Naive thymus-derived CD4-positive, alpha-beta T cell (primary cell): ENCODE measurements around the gene MAST1. TPM values are rescaled to one million over a fixed set of nuclear protein-coding genes. Genes with fewer than 3 reads are reported as not detected.
"Not testable (repeated sequence)": the region's sequence is repeated elsewhere in the genome, so short reads cannot be mapped to it uniquely, and the experiment has no call there.

ENCODE experiments used
- ATAC-seq: fragments of 150-1000 bp; cut with Tn5 transposase; 2 replicates; pipeline ENCODE4 v1.10.0; 2021; ENCODE audit warnings: mild to moderate bottlenecking, moderate library complexity
- CTCF ChIA-PET: fragments of 350-600 bp; sonication (Branson Sonifier 250); formaldehyde crosslinking; loops from one replicate; lab custom pipeline; 2021; ENCODE audit warnings: antibody characterized with exemption; lab: Charles Lee
- POLR2A ChIA-PET: fragments of 350-600 bp; sonication (Branson Sonifier 250); formaldehyde crosslinking; loops from one replicate; lab custom pipeline; 2021; ENCODE audit warnings: antibody characterized with exemption, inconsistent platforms; lab: Charles Lee
- DNase-seq, 9 donors: peaks; one replicate each; pipeline versions ENCODE4 v3.0.0 to v3.0.0-alpha.2; 2020 to 2022; ENCODE audit warnings: mixed read lengths in 1 of 9
- H3K27ac ChIP-seq: one replicate; pipeline ENCODE4 v1.7.0; 2013; ENCODE audit warnings: mild to moderate bottlenecking, low read depth, low read length, moderate library complexity
- H3K27me3 ChIP-seq, 2 donors: one replicate each; pipeline ENCODE4 v1.7.0; 2013; ENCODE audit warnings: low read length in 2 of 2, mild to moderate bottlenecking in 2 of 2, moderate library complexity in 2 of 2; ENCODE audit not compliant: control insufficient read depth in 2 of 2, insufficient read depth in 2 of 2
- H3K36me3 ChIP-seq, 3 experiments: 1 replicate in 2 of 3; 2 replicates in 1 of 3; pipeline ENCODE4 v1.7.0; 2013; ENCODE audit warnings: low read length in 3 of 3, mild to moderate bottlenecking in 3 of 3, moderate library complexity in 1 of 3; ENCODE audit not compliant: insufficient read depth in 3 of 3, control insufficient read depth in 2 of 3
- H3K4me1 ChIP-seq, 2 donors: one replicate each; pipeline ENCODE4 v1.7.0; 2013; ENCODE audit warnings: low read length in 2 of 2, mild to moderate bottlenecking in 2 of 2, moderate library complexity in 1 of 2; ENCODE audit not compliant: control insufficient read depth in 2 of 2, insufficient read depth in 2 of 2
- H3K4me3 ChIP-seq: 2 replicates; pipeline ENCODE4 v1.7.0; 2013; ENCODE audit warnings: mild to moderate bottlenecking, low read length
- H3K9me3 ChIP-seq, 3 experiments: 1 replicate in 2 of 3; 2 replicates in 1 of 3; pipeline ENCODE4 v1.7.0; 2013; ENCODE audit warnings: low read length in 3 of 3; ENCODE audit not compliant: control insufficient read depth in 2 of 3
- H3K27ac Mint-ChIP-seq, 9 donors: one replicate each; pipeline ENCODE4 v1.8.0; 2020 to 2022; ENCODE audit warnings: mixed read lengths in 9 of 9, mild to moderate bottlenecking in 8 of 9, moderate library complexity in 5 of 9, inconsistent platforms in 2 of 9
- H3K27me3 Mint-ChIP-seq, 5 donors: one replicate each; pipeline ENCODE4 v1.8.0; 2021 to 2022; ENCODE audit warnings: mixed read lengths in 5 of 5, mild to moderate bottlenecking in 1 of 5
- H3K36me3 Mint-ChIP-seq, 5 donors: one replicate each; pipeline ENCODE4 v1.8.0; 2020 to 2022; ENCODE audit warnings: mixed read lengths in 5 of 5, mild to moderate bottlenecking in 3 of 5, inconsistent platforms in 1 of 5
- H3K4me1 Mint-ChIP-seq, 7 donors: one replicate each; pipeline ENCODE4 v1.8.0; 2020 to 2022; ENCODE audit warnings: mixed read lengths in 7 of 7, mild to moderate bottlenecking in 3 of 7, inconsistent platforms in 1 of 7
- H3K4me3 Mint-ChIP-seq, 10 donors: one replicate each; pipeline ENCODE4 v1.8.0; 2020 to 2022; ENCODE audit warnings: mild to moderate bottlenecking in 10 of 10, mixed read lengths in 10 of 10, moderate library complexity in 6 of 10, inconsistent platforms in 2 of 10
- H3K9me3 Mint-ChIP-seq, 11 donors: one replicate each; pipeline ENCODE4 v1.8.0; 2020 to 2022; ENCODE audit warnings: mixed read lengths in 11 of 11, mild to moderate bottlenecking in 4 of 11, inconsistent platforms in 1 of 11, moderate library complexity in 1 of 11
- intact Hi-C, 2 donors: fragments of 100-400 bp; cut with micrococcal nuclease; formaldehyde crosslinking; loops; one replicate each; pipeline ENCODE4 v1.15.1; 2023
- polyA plus RNA-seq, 2 donors: library from polyadenylated mRNA; unstranded; fragments of 300-500 nt; fragmentation: Illumina TruSeq; gene quantifications; one replicate each; pipeline ENCODE4 v1.2.3, GENCODE V29; 2021
- total RNA-seq, 6 experiments: library from RNA in 5 of 6; stranded (reverse) in 5 of 6; gene quantifications; 1 replicate in 5 of 6; 2 replicates in 1 of 6; pipeline ENCODE4 v1.2.3 and lab custom pipeline; 2021 to 2026

The MAST1 gene
- total and polyA plus RNA-seq, 7 experiments from 2014 or later = 0.51 to 3.5 (median 0.77) TPM; not detected in 1

DNA sequence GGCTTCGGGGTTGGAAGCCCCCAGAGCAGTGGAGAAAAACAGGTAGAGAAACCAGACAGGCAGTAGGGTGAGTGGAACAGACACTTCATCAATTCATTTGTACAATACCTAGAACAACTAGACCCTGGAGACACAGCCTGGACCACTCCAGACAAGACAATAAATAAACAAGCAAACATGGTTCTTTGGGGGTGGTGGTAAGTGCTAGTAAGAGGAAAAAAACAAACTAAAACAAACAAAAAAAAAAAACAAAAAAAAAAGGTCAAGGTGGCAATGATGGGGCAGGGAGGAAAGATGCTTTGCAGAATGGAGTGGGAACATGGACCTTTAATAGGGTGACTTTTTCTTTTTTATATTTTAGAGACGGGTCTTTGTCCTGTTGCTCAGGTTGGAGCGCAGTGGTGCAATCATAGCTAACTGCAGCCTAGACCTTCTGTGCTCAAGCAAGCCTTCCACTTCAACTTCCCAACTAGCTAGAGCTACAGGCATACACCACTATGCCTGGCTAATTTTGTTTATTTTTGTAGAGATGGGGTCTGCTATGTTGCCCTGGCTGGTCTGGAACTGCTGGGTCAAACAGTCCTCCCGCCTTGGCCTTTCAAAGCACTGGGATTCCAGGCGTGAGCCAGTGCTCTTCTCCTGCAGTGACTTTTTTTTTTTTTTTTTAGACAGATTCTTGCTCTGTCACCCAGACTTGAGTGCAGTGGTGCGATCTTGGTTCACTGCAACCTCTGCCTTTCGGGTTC lies 43.9 kb upstream of the MAST1 start:
- peaks cover 0 to 28% (median 0%) of the 10 kb centered on the region in 3 experiments for H3K36me3 ChIP-seq
- H3K27me3 ChIP-seq = no peaks in the 10 kb centered on the region
- Mint-ChIP-seq H3K9me3 (peaks cover 0 to 26% (median 0%) of the 10 kb centered on the region in 11 donors), H3K4me3 (peak overlapping the region; percentile 74 to 95 (median 86)), H3K27ac (peak overlapping the region; percentile 93 to 100 (median 97)), H3K27me3 (peaks cover 0 to 2% (median 0%) of the 10 kb centered on the region in 5 donors), H3K4me1 (peaks cover 25 to 38% (median 32%) of the 10 kb centered on the region in 7 donors), H3K36me3 (peaks cover 0 to 9% (median 0%) of the 10 kb centered on the region in 5 donors)
- peak in 3 of 9 donors; percentile 39 to 43 (median 40) for DNase-seq
- ChIA-PET POLR2A (interaction anchor here (0.6 to 8.4 kb wide), 10 partner anchors 9 to 1730 kb away, joined by 3 to 621 read pairs (median 7); partner anchors contain the start of genes HOOK2, PRDX2, RNASEH2A and THSD8), CTCF (interaction anchor here (2.0 to 9.8 kb wide), 5 partner anchors 18 to 53 kb away, joined by 7 to 169 read pairs (median 41); partner anchors contain the start of gene HOOK2)
- no peaks in the 10 kb centered on the region for H3K9me3 ChIP-seq
- intact Hi-C loops = loop anchor here (5.0 kb wide), 8 partner anchors 143 to 1702 kb away; partner anchors contain the start of genes CALR (in 2 of the 2), IER2 (in 1 of the 2), STX10 (in 1 of the 2) and SWSAP1 (in 1 of the 2)
- H3K4me3 ChIP-seq = peak overlapping the region; percentile 98
- no peak for ATAC-seq
- peaks cover 21 to 30% of the 10 kb centered on the region in 2 donors for H3K4me1 ChIP-seq
- peak overlapping the region; percentile 99 for H3K27ac ChIP-seq

- Histone ChIP-seq H3K27me3 (no peaks in the 10 kb centered on the region), H3K27ac (peak overlapping the region; percentile 99), H3K36me3 (peaks cover 0 to 34% (median 3%) of the 10 kb centered on the region in 3 experiments), H3K9me3 (no peaks in the 10 kb centered on the region), H3K4me3 (no peak overlapping the region), H3K4me1 (peaks cover 21 to 29% of the 10 kb centered on the region in 2 donors)
- H3K4me1 Mint-ChIP-seq = peaks cover 25 to 42% (median 36%) of the 10 kb centered on the region in 7 donors
- ATAC-seq (no peak), DNase-seq (no peak)
- peak overlapping the region in 8 of 10 donors; percentile 74 to 95 (median 88) for H3K4me3 Mint-ChIP-seq
- H3K27ac Mint-ChIP-seq = peak overlapping the region; percentile 93 to 100 (median 97)
- H3K9me3 Mint-ChIP-seq = peaks cover 0 to 26% (median 0%) of the 10 kb centered on the region in 11 donors
- H3K27me3 Mint-ChIP-seq = peaks cover 0 to 2% (median 0%) of the 10 kb centered on the region in 5 donors
- intact Hi-C loops = loop anchor here (5.0 kb wide), 8 partner anchors 142 to 1703 kb away; partner anchors contain the start of genes CALR (in 2 of the 2), IER2 (in 1 of the 2), STX10 (in 1 of the 2) and SWSAP1 (in 1 of the 2)
- H3K36me3 Mint-ChIP-seq = peaks cover 0 to 9% (median 0%) of the 10 kb centered on the region in 5 donors
- CTCF ChIA-PET = interaction anchor here (0.9 to 9.8 kb wide), 8 partner anchors 11 to 171 kb away, joined by 3 to 169 read pairs (median 8); partner anchors contain the start of gene HOOK2
- POLR2A ChIA-PET = interaction anchor here (0.6 to 8.4 kb wide), 11 partner anchors 9 to 1729 kb away, joined by 3 to 621 read pairs (median 5); partner anchors contain the start of genes GET3, HOOK2, RNASEH2A and TNPO2
These were observed 43.3 kb upstream of the MAST1 start for GRCh38 chr19:12794971-12795381.

GRCh38 chr19:12796146-12797071 lies 41.9 kb upstream of the MAST1 start:
- Histone ChIP-seq H3K36me3 (peaks cover 0 to 43% (median 5%) of the 10 kb centered on the region in 3 experiments), H3K9me3 (no peaks in the 10 kb centered on the region), H3K27ac (peak overlapping the region; percentile 56), H3K27me3 (no peaks in the 10 kb centered on the region), H3K4me1 (peaks cover 21 to 30% of the 10 kb centered on the region in 2 donors), H3K4me3 (peak overlapping the region; percentile 44)
- intact Hi-C loops = loop anchor here (1.0 to 2.0 kb wide), 8 partner anchors 19 to 120 kb away; partner anchors contain the start of gene TNPO2 (in 1 of the 2)
- Mint-ChIP-seq H3K36me3 (peaks cover 0 to 15% (median 0%) of the 10 kb centered on the region in 5 donors), H3K4me3 (peak overlapping the region; percentile 55 to 87 (median 80)), H3K27ac (peak overlapping the region; percentile 87 to 100 (median 91)), H3K27me3 (peaks cover 0 to 2% (median 0%) of the 10 kb centered on the region in 5 donors), H3K9me3 (peaks cover 0 to 19% (median 0%) of the 10 kb centered on the region in 11 donors), H3K4me1 (peaks cover 19 to 42% (median 37%) of the 10 kb centered on the region in 7 donors)
- peak; percentile 68 to 86 (median 79) for DNase-seq
- CTCF ChIA-PET = interaction anchor here (0.6 to 9.8 kb wide), 16 partner anchors 10 to 169 kb away, joined by 3 to 169 read pairs (median 7); partner anchors contain the start of gene HOOK2
- POLR2A ChIA-PET = interaction anchor here (0.6 to 8.4 kb wide), 15 partner anchors 10 to 182 kb away, joined by 3 to 621 read pairs (median 3); partner anchors contain the start of genes GET3, HOOK2, RNASEH2A and TNPO2
- ATAC-seq = peak; percentile 14

GRCh38 chr19:12797141-12797587 lies 41.2 kb upstream of the MAST1 start:
- ChIA-PET CTCF (interaction anchor here (0.6 to 9.8 kb wide), 11 partner anchors 8 to 109 kb away, joined by 3 to 169 read pairs (median 3); partner anchors contain the start of genes HOOK2 and TNPO2), POLR2A (interaction anchor here (0.6 to 8.4 kb wide), 6 partner anchors 11 to 64 kb away, joined by 3 to 621 read pairs (median 4); partner anchors contain the start of gene HOOK2)
- Histone ChIP-seq H3K4me3 (no peak overlapping the region), H3K4me1 (peaks cover 21 to 31% of the 10 kb centered on the region in 2 donors), H3K36me3 (peaks cover 0 to 39% (median 5%) of the 10 kb centered on the region in 3 experiments), H3K9me3 (no peaks in the 10 kb centered on the region), H3K27ac (no peak overlapping the region), H3K27me3 (no peaks in the 10 kb centered on the region)
- DNase-seq (no peak), ATAC-seq (no peak)
- H3K27me3 Mint-ChIP-seq = peaks cover 0 to 2% (median 0%) of the 10 kb centered on the region in 5 donors
- H3K27ac Mint-ChIP-seq = peak overlapping the region in 4 of 9 donors; percentile 12 to 96 (median 55)
- peaks cover 0 to 15% (median 0%) of the 10 kb centered on the region in 5 donors for H3K36me3 Mint-ChIP-seq
- intact Hi-C loops = loop anchor here in 1 of 2 donors (2.0 kb wide), 2 partner anchors 50 to 74 kb away; partner anchors contain the start of gene TNPO2
- no peak overlapping the region for H3K4me3 Mint-ChIP-seq
- peaks cover 20 to 44% (median 39%) of the 10 kb centered on the region in 7 donors for H3K4me1 Mint-ChIP-seq
- H3K9me3 Mint-ChIP-seq = peaks cover 0 to 14% (median 0%) of the 10 kb centered on the region in 11 donors

GRCh38 chr19:12797607-12798006 lies 40.7 kb upstream of the MAST1 start:
- Mint-ChIP-seq H3K27ac (peak overlapping the region in 3 of 9 donors; percentile 1 to 12 (median 8)), H3K4me1 (peaks cover 25 to 48% (median 43%) of the 10 kb centered on the region in 7 donors), H3K36me3 (peaks cover 0 to 14% (median 0%) of the 10 kb centered on the region in 5 donors)
- DNase-seq, H3K9me3 ChIP-seq, H3K9me3 Mint-ChIP-seq, H3K27me3 ChIP-seq, ATAC-seq, H3K27me3 Mint-ChIP-seq, H3K4me3 ChIP-seq, H3K27ac ChIP-seq, H3K4me3 Mint-ChIP-seq: not testable (repeated sequence)
- intact Hi-C loops = loop anchor here in 1 of 2 donors (2.0 kb wide), 2 partner anchors 49 to 75 kb away; partner anchors contain the start of gene TNPO2
- POLR2A ChIA-PET = interaction anchor here (0.6 to 8.4 kb wide), 4 partner anchors 19 to 64 kb away, joined by 3 to 621 read pairs (median 4); partner anchors contain the start of gene HOOK2
- peaks cover 0 to 35% (median 5%) of the 10 kb centered on the region in 3 experiments for H3K36me3 ChIP-seq
- peaks cover 24 to 34% of the 10 kb centered on the region in 2 donors for H3K4me1 ChIP-seq
- CTCF ChIA-PET = interaction anchor here (0.7 to 9.8 kb wide), 8 partner anchors 8 to 88 kb away, joined by 3 to 169 read pairs (median 3); partner anchors contain the start of genes HOOK2 and TNPO2
